Central memory CD8-positive, alpha-beta T cell (primary cell): ENCODE data around the gene CTIF.
A peak's percentile ranks its signal among the peaks of the same experiment; 100 is the strongest.

Experiments
- ATAC-seq: fragments of 150-1000 bp; cut with Tn5 transposase; replicated peaks from 2 replicates; pipeline ENCODE4 v1.10.0; 2022; ENCODE audit warnings: mild to moderate bottlenecking, moderate FRiP score, moderate number of reproducible peaks; ENCODE audit not compliant: poor library complexity, severe bottlenecking; ENCODE audit errors: extremely low read depth
- DNase-seq, 2 donors: peaks; one replicate each; pipeline ENCODE4 v3.0.0; 2021; ENCODE audit warnings: low spot score in 2 of 2
- H3K27ac Mint-ChIP-seq: one replicate; pipeline ENCODE4 v1.8.0; 2022; ENCODE audit warnings: low read depth, mild to moderate bottlenecking, moderate library complexity, mixed read lengths
- H3K27me3 Mint-ChIP-seq: one replicate; pipeline ENCODE4 v1.8.0; 2022; ENCODE audit warnings: mixed read lengths
- H3K36me3 Mint-ChIP-seq: one replicate; pipeline ENCODE4 v1.8.0; 2022; ENCODE audit warnings: mild to moderate bottlenecking, moderate library complexity, mixed read lengths; ENCODE audit not compliant: insufficient read depth
- H3K4me1 Mint-ChIP-seq: one replicate; pipeline ENCODE4 v1.8.0; 2022; ENCODE audit warnings: mixed read lengths
- H3K4me3 Mint-ChIP-seq: one replicate; pipeline ENCODE4 v1.8.0; 2022; ENCODE audit warnings: mild to moderate bottlenecking, moderate library complexity, mixed read lengths
- H3K9me3 Mint-ChIP-seq: one replicate; pipeline ENCODE4 v1.8.0; 2022; ENCODE audit warnings: mixed read lengths

CTIF gene

DNA sequence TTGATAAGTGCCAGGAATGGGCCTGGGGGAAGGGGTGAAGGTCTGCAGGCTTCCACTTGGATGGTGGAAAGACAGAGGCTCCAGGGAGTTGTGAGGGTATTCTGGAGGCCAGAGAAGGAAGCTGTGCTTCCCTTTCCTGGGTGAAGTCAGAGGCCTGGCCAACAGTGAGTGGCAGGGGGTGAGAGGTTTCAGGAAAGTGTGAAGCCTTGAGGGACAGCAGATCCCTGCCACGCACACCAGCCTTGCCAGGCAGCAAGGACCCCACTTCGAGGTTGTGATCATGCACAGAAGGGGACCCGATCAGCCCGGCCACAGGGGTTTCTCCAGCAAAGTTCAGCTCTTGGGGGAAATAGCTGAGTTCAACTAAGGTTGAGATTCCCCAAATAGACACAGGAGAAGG lies 345.5 kb downstream of the CTIF start:
- DNase-seq, result no peak
- no peaks in the 10 kb centered on the region for H3K27me3 Mint-ChIP-seq
- H3K36me3 Mint-ChIP-seq, result peaks cover 2% of the 10 kb centered on the region
- no peaks in the 10 kb centered on the region for H3K9me3 Mint-ChIP-seq
- peaks cover 31% of the 10 kb centered on the region for H3K4me1 Mint-ChIP-seq
- ATAC-seq, result no peak
- H3K4me3 Mint-ChIP-seq, result no peak overlapping the region
- peak overlapping the region; percentile 5 for H3K27ac Mint-ChIP-seq

DNA sequence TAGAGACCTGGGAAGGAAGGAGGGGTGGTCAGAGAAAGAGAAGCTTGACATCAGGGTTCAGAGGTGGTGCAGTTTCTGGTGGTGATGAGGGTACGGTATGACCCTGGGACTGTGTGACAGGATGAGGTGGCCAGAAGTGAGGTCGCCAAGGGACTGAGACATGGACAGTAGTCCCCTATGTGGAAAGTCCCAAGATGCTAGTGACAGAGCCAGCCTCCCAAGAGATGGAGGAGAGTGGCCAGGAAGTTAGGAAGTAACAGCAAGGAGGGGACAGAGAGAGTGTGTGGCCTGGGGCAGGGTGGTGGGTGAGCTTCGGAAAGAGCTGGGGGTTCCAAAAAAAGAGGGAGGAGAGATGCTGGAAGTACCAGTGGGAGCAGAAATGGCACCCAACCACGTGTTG lies 345.9 kb downstream of the CTIF start:
- peak overlapping the region; percentile 5 for H3K27ac Mint-ChIP-seq
- DNase-seq (no peak), ATAC-seq (no peak)
- H3K27me3 Mint-ChIP-seq, result no peaks in the 10 kb centered on the region
- no peak overlapping the region for H3K4me3 Mint-ChIP-seq
- H3K4me1 Mint-ChIP-seq, result peaks cover 33% of the 10 kb centered on the region
- H3K9me3 Mint-ChIP-seq, result no peaks in the 10 kb centered on the region
- peaks cover 2% of the 10 kb centered on the region for H3K36me3 Mint-ChIP-seq

DNA sequence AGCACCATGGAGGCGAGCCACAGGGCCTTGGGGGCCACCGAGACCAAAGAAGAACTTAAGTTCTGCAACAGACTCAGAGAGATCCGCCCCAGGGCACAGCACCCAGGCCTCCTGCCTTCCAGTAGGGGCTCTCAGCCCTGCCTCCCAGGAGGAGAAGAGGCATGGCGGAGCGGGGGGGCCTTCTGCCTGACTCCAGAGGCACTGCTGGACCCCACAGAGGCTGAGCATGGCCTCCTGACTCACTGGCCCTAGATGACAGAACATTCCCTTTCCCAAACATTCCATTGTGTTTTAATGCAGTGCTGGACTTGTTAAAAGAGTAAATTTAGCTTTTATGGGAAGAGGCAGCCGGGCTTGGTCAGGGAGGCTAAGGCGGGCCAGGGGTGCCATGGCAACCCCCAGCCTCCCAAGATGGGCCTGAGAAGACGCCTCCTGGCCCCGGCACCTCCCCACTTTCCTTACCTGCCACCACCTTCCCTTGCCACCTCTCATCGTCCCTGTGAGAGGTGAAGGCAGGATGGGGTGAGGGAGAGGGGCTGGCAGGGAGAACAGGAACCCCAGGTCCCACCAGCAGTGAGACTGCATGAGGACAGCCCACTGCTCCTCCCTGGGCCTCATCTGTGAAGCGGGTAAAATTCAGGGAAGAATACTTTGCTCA lies 346.6 kb downstream of the CTIF start:
- Mint-ChIP-seq H3K27ac (peak overlapping the region; percentile 83), H3K27me3 (no peaks in the 10 kb centered on the region), H3K4me3 (no peak overlapping the region), H3K4me1 (peaks cover 33% of the 10 kb centered on the region), H3K36me3 (peaks cover 5% of the 10 kb centered on the region), H3K9me3 (no peaks in the 10 kb centered on the region)
- DNase-seq (no peak), ATAC-seq (no peak)

DNA sequence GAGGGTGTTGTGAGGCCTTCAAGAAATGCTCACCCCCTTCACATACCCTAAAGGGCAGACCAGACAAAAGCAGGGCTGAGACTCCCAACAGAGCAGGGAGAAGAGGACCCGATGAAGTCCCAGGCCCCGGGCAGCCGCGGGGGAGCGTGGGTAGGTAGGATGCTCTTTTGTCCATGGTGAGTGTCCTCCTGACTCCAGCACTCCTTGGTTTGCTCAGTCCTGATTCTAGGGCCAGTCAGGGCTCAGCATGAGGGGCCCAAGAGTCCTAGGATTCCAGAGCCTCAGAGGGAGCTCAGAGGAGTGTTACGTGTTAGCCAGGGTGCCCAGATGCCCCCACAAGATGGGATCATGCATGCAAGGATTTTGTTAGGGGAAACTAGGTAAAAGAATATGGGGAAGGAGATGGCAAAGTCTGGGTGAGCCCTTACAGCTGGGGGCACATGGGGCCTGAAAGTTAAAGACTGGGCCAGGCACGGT lies 347.1 kb downstream of the CTIF start:
- no peaks in the 10 kb centered on the region for H3K9me3 Mint-ChIP-seq
- H3K36me3 Mint-ChIP-seq, result peaks cover 5% of the 10 kb centered on the region
- DNase-seq (no peak), ATAC-seq (no peak)
- H3K27me3 Mint-ChIP-seq, result no peaks in the 10 kb centered on the region
- peak overlapping the region; percentile 83 for H3K27ac Mint-ChIP-seq
- H3K4me3 Mint-ChIP-seq, result no peak overlapping the region
- peaks cover 27% of the 10 kb centered on the region for H3K4me1 Mint-ChIP-seq

DNA sequence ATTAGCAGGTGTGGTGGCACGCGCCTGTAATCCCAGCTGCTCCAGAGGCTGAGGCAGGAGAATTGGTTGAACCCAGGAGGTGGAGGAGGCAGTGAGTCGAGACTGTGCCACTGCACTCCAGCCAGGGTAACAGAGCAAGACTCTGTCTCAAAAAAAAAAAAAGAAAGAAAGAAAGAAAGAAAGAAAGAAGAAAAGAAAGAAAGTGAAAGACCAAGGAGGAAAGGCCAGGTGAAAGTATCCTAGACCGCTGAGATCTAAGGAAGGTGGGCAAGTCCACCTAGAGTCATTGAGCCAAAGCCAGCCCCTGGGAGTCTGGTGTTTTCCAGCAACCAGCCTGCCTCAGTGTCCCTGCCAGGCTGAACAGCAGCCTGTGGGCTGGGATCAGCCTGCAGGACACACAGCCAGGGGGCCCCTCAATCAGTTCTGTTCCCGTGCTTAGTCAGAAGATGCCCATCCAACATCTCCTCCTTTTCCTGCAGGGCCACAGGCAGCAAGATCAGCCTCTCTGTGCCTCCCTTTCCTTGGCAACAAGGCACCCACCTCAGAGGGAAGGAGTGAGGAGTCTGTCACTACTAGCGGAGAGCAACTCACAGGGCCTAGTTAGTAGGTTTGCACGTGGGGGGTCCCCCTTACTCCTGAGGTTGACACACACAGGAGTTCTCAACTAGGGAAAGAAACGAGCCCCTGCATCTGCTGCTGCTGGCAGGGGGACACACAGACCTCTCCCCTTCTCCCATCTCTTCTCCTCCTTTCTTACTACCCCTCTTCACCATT lies 347.9 kb downstream of the CTIF start:
- Mint-ChIP-seq H3K36me3 (peaks cover 5% of the 10 kb centered on the region), H3K9me3 (no peaks in the 10 kb centered on the region), H3K4me1 (peaks cover 26% of the 10 kb centered on the region), H3K27ac (peak overlapping the region; percentile 83), H3K4me3 (no peak overlapping the region), H3K27me3 (no peaks in the 10 kb centered on the region)
- ATAC-seq, result no peak
- no peak for DNase-seq

DNA sequence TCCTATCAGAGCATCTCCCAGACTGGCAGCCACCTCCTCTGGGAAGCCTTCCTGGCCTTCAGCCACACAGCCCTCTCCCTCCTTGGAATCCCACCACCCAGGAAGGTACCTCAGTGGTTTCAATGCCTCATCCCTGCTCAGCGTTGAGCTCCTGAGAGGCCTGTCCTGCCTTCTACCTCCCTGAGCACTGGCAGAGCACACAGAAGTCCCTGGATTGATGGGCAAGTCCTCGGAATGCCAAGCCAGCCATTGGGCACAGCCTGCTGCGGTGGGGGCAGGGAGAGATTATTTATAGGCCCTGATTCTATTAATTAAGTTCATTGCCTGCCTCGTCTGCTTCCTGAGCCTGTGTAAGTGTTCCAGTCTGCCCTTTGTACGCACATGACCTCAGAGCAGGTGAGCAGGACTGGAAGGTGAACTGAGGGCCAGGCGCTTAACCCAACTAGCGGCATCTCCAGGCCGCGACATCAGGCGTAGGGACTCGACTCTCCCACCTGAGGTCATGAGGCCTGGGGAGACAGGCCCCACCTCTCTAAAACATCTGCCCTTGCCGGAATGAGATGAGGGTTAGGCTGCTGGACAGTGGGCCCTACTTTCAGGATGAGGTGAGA lies 348.6 kb downstream of the CTIF start:
- ATAC-seq (no peak), DNase-seq (no peak)
- Mint-ChIP-seq H3K4me3 (no peak overlapping the region), H3K9me3 (no peaks in the 10 kb centered on the region), H3K36me3 (peaks cover 5% of the 10 kb centered on the region), H3K27ac (no peak overlapping the region), H3K4me1 (peaks cover 26% of the 10 kb centered on the region), H3K27me3 (no peaks in the 10 kb centered on the region)

DNA sequence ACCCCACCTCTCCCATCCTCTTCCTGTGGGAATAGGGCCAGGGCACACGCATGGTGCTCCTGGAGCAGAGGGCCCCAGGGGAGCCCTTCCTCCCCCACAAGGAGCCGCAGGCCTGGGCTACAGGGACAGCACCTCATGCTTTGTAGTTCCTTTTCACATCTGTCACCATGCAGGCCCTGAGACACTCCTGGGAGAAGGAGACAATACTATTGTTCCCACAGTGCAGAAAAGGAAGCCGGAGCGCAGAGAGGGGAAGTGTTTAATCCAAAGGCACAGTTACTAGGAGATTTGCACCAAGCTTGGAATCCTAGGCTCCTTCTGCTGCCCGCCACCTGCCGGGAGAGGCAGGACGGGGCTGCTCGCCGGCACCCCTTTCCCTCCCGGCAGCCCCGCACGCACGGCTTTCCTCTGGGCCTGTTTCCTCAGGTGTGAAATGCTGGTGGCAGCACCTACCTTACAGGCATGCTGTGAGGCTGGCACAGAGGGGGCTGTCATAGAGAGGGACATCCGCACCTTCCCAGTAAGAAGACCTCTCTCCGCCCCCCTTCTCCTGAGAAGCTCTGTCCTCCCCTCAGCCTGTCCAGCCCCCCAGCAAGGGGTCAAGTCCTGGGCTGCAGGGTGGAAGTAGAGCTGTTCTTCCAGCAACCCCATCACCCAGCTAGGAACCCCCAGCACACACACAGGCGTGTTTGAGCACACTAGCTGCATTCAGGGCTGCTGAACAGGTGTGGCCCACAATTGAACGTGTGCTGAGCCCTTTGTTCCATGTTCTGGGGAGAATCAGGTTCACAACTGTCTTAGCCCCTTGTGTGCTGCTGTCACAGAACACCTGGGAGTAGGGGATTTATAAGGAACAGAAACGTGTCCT lies 349.3 kb downstream of the CTIF start:
- Mint-ChIP-seq H3K36me3 (peaks cover 5% of the 10 kb centered on the region), H3K27ac (no peak overlapping the region), H3K4me1 (peaks cover 22% of the 10 kb centered on the region), H3K4me3 (no peak overlapping the region), H3K9me3 (no peaks in the 10 kb centered on the region), H3K27me3 (no peaks in the 10 kb centered on the region)
- DNase-seq (no peak), ATAC-seq (no peak)

DNA sequence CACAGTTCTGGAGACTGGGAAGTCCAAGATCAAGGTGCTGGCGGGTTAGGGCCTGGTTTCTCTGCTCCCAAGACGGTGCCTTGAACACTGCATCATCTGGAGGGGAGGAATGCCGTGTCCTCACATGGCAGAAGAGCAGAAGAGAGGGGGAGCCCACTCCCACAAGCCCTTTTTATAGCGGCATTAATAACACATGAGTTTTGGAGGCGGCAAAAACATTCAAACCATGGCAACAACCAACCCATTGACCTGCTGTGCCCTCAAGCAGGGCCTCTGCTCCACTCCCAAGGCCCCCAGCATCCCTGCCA lies 349.9 kb downstream of the CTIF start:
- ATAC-seq, result no peak
- H3K4me3 Mint-ChIP-seq, result no peak overlapping the region
- H3K27ac Mint-ChIP-seq, result no peak overlapping the region
- peaks cover 5% of the 10 kb centered on the region for H3K36me3 Mint-ChIP-seq
- peaks cover 22% of the 10 kb centered on the region for H3K4me1 Mint-ChIP-seq
- H3K27me3 Mint-ChIP-seq, result no peaks in the 10 kb centered on the region
- DNase-seq, result no peak
- no peaks in the 10 kb centered on the region for H3K9me3 Mint-ChIP-seq

DNA sequence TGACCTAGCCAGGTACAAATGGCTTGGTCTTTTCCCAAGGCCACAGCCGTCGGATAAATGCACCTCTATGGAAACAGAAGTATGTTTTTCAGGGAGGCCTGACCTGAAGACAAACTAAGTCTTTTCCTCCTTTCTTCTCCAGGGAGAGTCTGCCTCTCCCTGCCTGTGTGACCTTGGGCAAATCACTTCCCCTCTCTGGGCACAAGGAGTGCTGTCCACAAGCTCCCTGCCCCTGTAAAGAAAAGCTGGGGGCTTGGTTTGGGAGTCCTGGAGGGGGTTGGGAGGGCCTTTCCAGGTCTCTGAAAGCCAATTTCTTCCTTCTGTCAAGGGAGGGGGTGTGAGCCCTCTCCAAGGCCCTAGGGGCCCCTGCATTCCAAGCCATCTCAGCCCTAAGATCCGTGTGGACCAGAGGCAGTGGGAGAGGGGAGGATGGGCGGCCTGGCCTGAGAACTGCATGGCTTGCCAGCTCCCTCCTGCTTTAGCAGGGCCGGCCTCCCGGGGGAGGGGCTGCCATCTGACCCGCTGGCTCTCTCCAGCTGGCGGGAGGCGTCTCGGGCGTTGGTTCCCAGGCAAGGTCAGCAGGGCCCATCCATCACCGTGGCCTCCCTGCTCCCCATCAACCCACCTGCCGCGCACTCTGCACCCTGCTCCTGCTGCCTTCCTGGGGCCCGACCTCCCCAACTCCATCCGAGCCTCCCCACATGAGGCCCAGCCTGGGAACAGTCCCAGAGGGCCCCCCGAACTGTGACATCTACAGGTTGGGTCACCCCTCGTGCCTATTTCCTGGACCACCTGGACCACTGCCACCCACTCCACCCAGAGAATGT lies 350.5 kb downstream of the CTIF start:
- no peaks in the 10 kb centered on the region for H3K9me3 Mint-ChIP-seq
- no peak overlapping the region for H3K27ac Mint-ChIP-seq
- H3K4me3 Mint-ChIP-seq, result no peak overlapping the region
- H3K27me3 Mint-ChIP-seq, result no peaks in the 10 kb centered on the region
- peaks cover 22% of the 10 kb centered on the region for H3K4me1 Mint-ChIP-seq
- peaks cover 5% of the 10 kb centered on the region for H3K36me3 Mint-ChIP-seq
- no peak for DNase-seq
- ATAC-seq, result no peak

DNA sequence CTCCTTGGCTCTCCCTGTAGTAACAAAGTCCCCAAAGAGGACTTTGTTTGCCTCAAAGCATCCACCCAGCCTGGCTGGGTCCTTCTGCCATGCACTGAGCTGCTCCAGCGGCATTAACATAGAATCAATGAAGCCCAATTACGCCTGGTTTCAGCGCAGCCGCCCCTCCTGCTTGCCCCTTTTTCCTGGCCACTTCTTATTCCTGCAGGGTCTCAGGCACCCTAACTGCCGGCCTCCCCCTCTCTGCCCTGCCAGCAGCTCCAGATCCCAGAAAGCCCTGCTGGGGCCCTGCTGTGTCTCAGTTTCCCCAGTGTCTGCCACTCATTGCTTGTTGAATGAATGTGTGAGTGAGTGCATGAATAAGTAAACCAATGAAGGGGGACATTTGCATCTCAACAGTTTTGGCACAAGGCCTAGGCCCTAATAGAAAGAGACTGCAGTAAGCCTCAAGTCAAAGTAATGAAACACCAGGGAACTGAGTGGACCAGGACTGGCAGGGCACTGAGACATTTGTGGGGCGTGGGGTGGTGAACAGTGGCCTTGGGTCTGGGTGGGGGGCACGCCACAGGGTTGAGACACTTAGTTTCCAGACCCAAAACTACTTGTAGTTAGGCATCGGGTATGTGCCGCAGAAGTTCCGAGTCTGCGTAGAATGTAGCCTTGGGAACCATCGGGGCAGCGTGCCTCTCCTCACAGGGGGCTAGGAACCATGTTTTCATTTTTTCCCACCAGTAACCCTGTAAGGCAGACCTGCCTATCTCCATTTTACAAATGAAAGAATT lies 351.3 kb downstream of the CTIF start:
- H3K9me3 Mint-ChIP-seq, result no peaks in the 10 kb centered on the region
- H3K4me1 Mint-ChIP-seq, result peaks cover 20% of the 10 kb centered on the region
- H3K27me3 Mint-ChIP-seq, result no peaks in the 10 kb centered on the region
- peak overlapping the region; percentile 78 for H3K27ac Mint-ChIP-seq
- DNase-seq (no peak), ATAC-seq (no peak)
- H3K4me3 Mint-ChIP-seq, result no peak overlapping the region
- peaks cover 3% of the 10 kb centered on the region for H3K36me3 Mint-ChIP-seq

DNA sequence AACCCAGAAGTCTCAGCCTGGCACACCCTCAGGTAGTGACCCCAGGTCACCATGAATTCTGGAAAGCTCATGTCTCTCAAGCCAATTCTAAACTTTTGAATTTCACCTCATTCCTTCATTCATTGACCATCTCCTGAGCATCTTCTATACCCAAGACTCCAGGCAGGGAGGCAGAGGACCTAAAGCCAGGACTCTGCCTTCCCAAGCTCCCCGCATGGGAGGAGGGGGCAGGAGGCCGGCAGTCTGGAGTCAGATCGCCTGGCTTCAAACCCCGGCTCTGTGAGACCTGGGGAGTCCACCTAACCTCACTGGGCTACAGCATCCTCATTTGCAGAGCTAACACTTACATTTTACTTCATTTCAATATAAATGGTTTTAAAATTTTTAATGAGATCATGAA lies 352.9 kb downstream of the CTIF start:
- no peak overlapping the region for H3K4me3 Mint-ChIP-seq
- ATAC-seq (no peak), DNase-seq (no peak)
- H3K9me3 Mint-ChIP-seq, result no peaks in the 10 kb centered on the region
- H3K4me1 Mint-ChIP-seq, result peaks cover 21% of the 10 kb centered on the region
- H3K27ac Mint-ChIP-seq, result no peak overlapping the region
- peaks cover 3% of the 10 kb centered on the region for H3K36me3 Mint-ChIP-seq
- no peaks in the 10 kb centered on the region for H3K27me3 Mint-ChIP-seq
